A673 (cell line): ENCODE results near the gene NDC80. TPM values are rescaled to one million over a fixed set of nuclear protein-coding genes. Genes with fewer than 3 reads are reported as not detected.

Source experiments
- BruUV-seq: library from RNA; stranded (reverse); fragments of 400-500 nt; replicated peaks from 2 replicates; lab custom pipeline; 2021; lab: Mats Ljungman, UMichigan
- CTCF ChIA-PET: fragments of 300-600 bp; sonication (Branson Sonifier 250); formaldehyde crosslinking; loops from one replicate; lab custom pipeline; 2022; ENCODE audit warnings: antibody characterized with exemption; lab: Charles Lee
- POLR2A ChIA-PET: fragments of 300-600 bp; sonication (Branson Sonifier 250); formaldehyde crosslinking; loops from one replicate; lab custom pipeline; 2022; ENCODE audit warnings: antibody characterized with exemption; ENCODE audit not compliant: low non-redundant PET; lab: Charles Lee
- DNase-seq: peaks from one replicate; pipeline ENCODE4 v3.0.0-alpha.2; 2015; ENCODE audit warnings: low spot score
- H3K27ac ChIP-seq: fragments of 200-600 bp; sonication (generic); 2 replicates; pipeline ENCODE4 v1.5.1; 2016; ENCODE audit warnings: mixed run types, low read depth, mild to moderate bottlenecking, mixed read lengths, antibody characterized with exemption, low read length; ENCODE audit not compliant: poor library complexity, severe bottlenecking
- H3K27me3 ChIP-seq: fragments of 200-600 bp; sonication (generic); replicated peaks from 2 replicates; pipeline ENCODE4 v1.6.1; 2017; ENCODE audit warnings: mixed run types, low read depth, mild to moderate bottlenecking, mixed read lengths, antibody characterized with exemption, low read length; ENCODE audit not compliant: insufficient read depth, poor library complexity
- H3K36me3 ChIP-seq: fragments of 200-600 bp; sonication (generic); 2 replicates; pipeline ENCODE4 v1.6.1; 2016; ENCODE audit warnings: mixed run types, mild to moderate bottlenecking, mixed read lengths, antibody characterized with exemption, low read length; ENCODE audit not compliant: insufficient read depth, poor library complexity, severe bottlenecking
- H3K4me1 ChIP-seq: fragments of 200-600 bp; sonication (generic); 2 replicates; pipeline ENCODE4 v1.6.1; 2017; ENCODE audit warnings: mixed run types, mild to moderate bottlenecking, mixed read lengths, antibody characterized with exemption, low read length; ENCODE audit not compliant: insufficient read depth, poor library complexity, severe bottlenecking
- H3K4me3 ChIP-seq: fragments of 200-600 bp; sonication (generic); 2 replicates; pipeline ENCODE4 v1.5.1; 2016; ENCODE audit warnings: low read depth, mixed run types, mild to moderate bottlenecking, mixed read lengths, low read length; ENCODE audit not compliant: poor library complexity, severe bottlenecking
- H3K9me3 ChIP-seq: fragments of 200-600 bp; sonication (generic); 2 replicates; pipeline ENCODE4 v1.6.1; 2016; ENCODE audit warnings: mixed run types, low read depth, mild to moderate bottlenecking, mixed read lengths, antibody characterized with exemption, low read length; ENCODE audit not compliant: poor library complexity, severe bottlenecking
- CTCF ChIP-seq: fragments of 300-800, 200-600 bp; sonication (generic); conservative IDR thresholded peaks from 2 replicates; pipeline ENCODE4 v1.5.1; 2017; ENCODE audit warnings: low read depth, mild to moderate bottlenecking, antibody characterized with exemption, low read length, moderate library complexity, mixed read lengths
- EZH2 ChIP-seq: fragments of 200-600 bp; sonication (generic); IDR thresholded peaks from 2 replicates; pipeline ENCODE4 v1.6.1; 2017; ENCODE audit warnings: borderline replicate concordance, low read depth, mild to moderate bottlenecking, mixed read lengths, antibody characterized with exemption, low read length; ENCODE audit not compliant: poor library complexity, severe bottlenecking
- intact Hi-C: fragments of 100-400 bp; cut with micrococcal nuclease; formaldehyde crosslinking; loops from one replicate; pipeline ENCODE4 v1.10.0; 2022; ENCODE audit not compliant: unreplicated experiment
- total RNA-seq: library from RNA; stranded (reverse); gene quantifications from 2 replicates; pipeline ENCODE4 v1.2.3, GENCODE V29; 2021

NDC80 gene
- total RNA-seq, 1 experiment from 2014 or later = 72.6 TPM

- CTCF ChIA-PET = no interaction called here
- no peaks in the 10 kb centered on the region for H3K9me3 ChIP-seq
- no peaks in the 10 kb centered on the region for H3K27me3 ChIP-seq
- TF ChIP-seq CTCF (no peak), EZH2 (no peak)
- H3K27ac ChIP-seq = no peak overlapping the region
- peak; percentile 15 for DNase-seq
- intact Hi-C loops = no loop called here
- POLR2A ChIA-PET = no interaction called here
- H3K4me1 ChIP-seq = no peaks in the 10 kb centered on the region
- BruUV-seq = no TSS peak
- no peaks in the 10 kb centered on the region for H3K36me3 ChIP-seq
- no peak overlapping the region for H3K4me3 ChIP-seq
Measured at GRCh38 chr18:2627821-2628276, 56.5 kb downstream of the NDC80 start.

GRCh38 chr18:2629003-2629402 lies 57.6 kb downstream of the NDC80 start:
- ChIA-PET CTCF (no interaction called here), POLR2A (no interaction called here)
- TF ChIP-seq EZH2 = no peak
- TF ChIP-seq CTCF = no peak
- Histone ChIP-seq H3K36me3 (no peaks in the 10 kb centered on the region), H3K4me3 (no peak overlapping the region), H3K4me1 (no peaks in the 10 kb centered on the region), H3K9me3 (no peaks in the 10 kb centered on the region), H3K27ac (no peak overlapping the region), H3K27me3 (no peaks in the 10 kb centered on the region)
- no peak for DNase-seq
- BruUV-seq = no TSS peak
- intact Hi-C loops = no loop called here

- CTCF ChIA-PET = no interaction called here
- POLR2A ChIA-PET = no interaction called here
- TF ChIP-seq CTCF (no peak), EZH2 (no peak)
- intact Hi-C loops = no loop called here
- Histone ChIP-seq H3K4me1 (no peaks in the 10 kb centered on the region), H3K4me3 (no peak overlapping the region), H3K27me3 (no peaks in the 10 kb centered on the region), H3K9me3 (no peaks in the 10 kb centered on the region), H3K36me3 (no peaks in the 10 kb centered on the region), H3K27ac (no peak overlapping the region)
- BruUV-seq = no TSS peak
- no peak for DNase-seq
Measured at GRCh38 chr18:2635586-2635985, 64.2 kb downstream of the NDC80 start.
